HepG2 (cell line): Measurements from ENCODE around the gene ZNF341. TPM values are rescaled to one million over a fixed set of nuclear protein-coding genes. Genes with fewer than 3 reads are reported as not detected.

Source experiments
- AGO2 ChIP-seq: fragments of 200-400 bp; formaldehyde crosslinking; optimal IDR thresholded peaks from 2 replicates; pipeline ENCODE3; 2017; ENCODE audit warnings: mild to moderate bottlenecking, low read depth, low read length, moderate library complexity
- AHR ChIP-seq: IDR thresholded peaks from 2 replicates; pipeline ENCODE4 v1.6.1; 2018; ENCODE audit warnings: missing genetic modification reagents, missing compliant biosample characterization
- ARID3A ChIP-seq: IDR thresholded peaks from 2 replicates; pipeline ENCODE4 v1.6.1; 2012; ENCODE audit warnings: low read depth, low read length, improper control_type of control experiment
- ASH2L ChIP-seq: fragments of 300-600, 200-600 bp; sonication (generic); IDR thresholded peaks from 2 replicates; pipeline ENCODE4 v1.7.0; 2017; ENCODE audit warnings: low read depth, mild to moderate bottlenecking, moderate library complexity, mixed read lengths, low read length; ENCODE audit not compliant: insufficient read length
- CREB3 ChIP-seq: sonication (generic); formaldehyde crosslinking; IDR thresholded peaks from 2 replicates; pipeline ENCODE4 v1.5.0; 2020; ENCODE audit warnings: missing genetic modification reagents
- FOXK1 ChIP-seq: sonication (generic); formaldehyde crosslinking; IDR thresholded peaks from 2 replicates; pipeline ENCODE4 v1.4.0; 2020; ENCODE audit warnings: low read depth, missing genetic modification reagents, borderline replicate concordance
- HOXA7 ChIP-seq: sonication (generic); formaldehyde crosslinking; IDR thresholded peaks from 2 replicates; pipeline ENCODE4 v1.8.1; 2022; ENCODE audit warnings: mild to moderate bottlenecking, missing genetic modification reagents, moderate library complexity
- KDM5B ChIP-seq: sonication (generic); formaldehyde crosslinking; IDR thresholded peaks from 2 replicates; pipeline ENCODE4 v1.4.0; 2020; ENCODE audit warnings: missing genetic modification reagents, mild to moderate bottlenecking, borderline replicate concordance
- KLF11 ChIP-seq: IDR thresholded peaks from 2 replicates; pipeline ENCODE4 v1.6.1; 2016; ENCODE audit warnings: missing compliant biosample characterization
- LCORL ChIP-seq, 2 experiments: fragments of 450-650 bp in 1 of 2; sonication (generic) in 1 of 2; formaldehyde crosslinking in 1 of 2; IDR thresholded peaks; 2 replicates each; pipeline versions ENCODE4 v1.5.0 to v1.6.1; 2017 to 2020; ENCODE audit warnings: antibody characterized with exemption in 1 of 2, missing genetic modification reagents in 1 of 2
- MTERF4 ChIP-seq: sonication (generic); formaldehyde crosslinking; IDR thresholded peaks from 2 replicates; pipeline ENCODE4 v1.8.0; 2023; ENCODE audit warnings: mild to moderate bottlenecking, missing genetic modification reagents
- THAP8 ChIP-seq: sonication (generic); formaldehyde crosslinking; IDR thresholded peaks from 2 replicates; pipeline ENCODE4 v1.5.1; 2020; ENCODE audit warnings: missing genetic modification reagents, mild to moderate bottlenecking, borderline replicate concordance
- THRA ChIP-seq: sonication (generic); formaldehyde crosslinking; IDR thresholded peaks from 2 replicates; pipeline ENCODE4 v1.4.0; 2020; ENCODE audit warnings: missing genetic modification reagents, borderline replicate concordance
- ZBTB26 ChIP-seq: IDR thresholded peaks from 2 replicates; pipeline ENCODE4 v1.6.1; 2016; ENCODE audit warnings: missing compliant biosample characterization, missing genetic modification reagents, borderline replicate concordance
- ZFYVE20 ChIP-seq: sonication (generic); formaldehyde crosslinking; IDR thresholded peaks from 2 replicates; pipeline ENCODE4 v1.8.0; 2023; ENCODE audit warnings: low read depth, mild to moderate bottlenecking, moderate library complexity, missing genetic modification reagents, borderline replicate concordance
- ZNF205 ChIP-seq: IDR thresholded peaks from 2 replicates; pipeline ENCODE4 v1.6.1; 2018; ENCODE audit warnings: missing biosample characterization, missing genetic modification reagents
- ZNF225 ChIP-seq: sonication (generic); formaldehyde crosslinking; IDR thresholded peaks from 2 replicates; pipeline ENCODE4 v1.4.0; 2020; ENCODE audit warnings: mild to moderate bottlenecking, missing genetic modification reagents
- ZNF572 ChIP-seq: sonication (generic); formaldehyde crosslinking; IDR thresholded peaks from 2 replicates; pipeline ENCODE4 v1.5.1; 2020; ENCODE audit warnings: mild to moderate bottlenecking, missing genetic modification reagents
- ZNF616 ChIP-seq: sonication (generic); formaldehyde crosslinking; IDR thresholded peaks from 2 replicates; pipeline ENCODE4 v1.5.0; 2020; ENCODE audit warnings: low read depth, mild to moderate bottlenecking, missing genetic modification reagents
- ZNF670 ChIP-seq: sonication (generic); formaldehyde crosslinking; IDR thresholded peaks from 2 replicates; pipeline ENCODE4 v1.8.0; 2022; ENCODE audit warnings: mild to moderate bottlenecking, missing genetic modification reagents, borderline replicate concordance
- ZSCAN29 ChIP-seq: sonication (generic); formaldehyde crosslinking; conservative IDR thresholded peaks from 2 replicates; pipeline ENCODE4 v1.4.0; 2020; ENCODE audit warnings: mild to moderate bottlenecking, missing genetic modification reagents
- polyA plus RNA-seq, 8 experiments: library from polyadenylated mRNA; depleted of rRNA in 3 of 8; stranded (reverse) in 7 of 8; unstranded in 1 of 8; fragments of >200 nt; fragmentation: Illumina TruSeq in 4 of 8; extraction: Trizol in 4 of 8; gene quantifications; 2 replicates each; pipeline versions ENCODE4 v1.2.1 to v1.2.3, GENCODE V29; 2011 to 2016; ENCODE audit warnings: low read depth in 4 of 8, missing spikeins in 1 of 8, mixed read lengths in 1 of 8; ENCODE audit not compliant: insufficient read depth in 1 of 8
- total RNA-seq, 5 experiments: library from RNA; depleted of rRNA; stranded (reverse); fragments of >200 nt; fragmentation: Illumina TruSeq; extraction: Trizol; gene quantifications; 2 replicates each; pipeline ENCODE4 v1.2.3, GENCODE V29; 2016; ENCODE audit warnings: low read depth in 1 of 5

The ZNF341 gene
- total and polyA plus RNA-seq, 2 of the 13 experiments (the other 11 are each of a cell fraction or from before 2014, with no cell fraction given) = 1.1 to 2.2 TPM

GRCh38 chr20:33732166-33732970, 572 bp downstream of the ZNF341 start (continued):
- peak; percentile 88; the same call in 1 of the 2 replicates for TF ChIP-seq ZSCAN29 (CRISPR knock-in tag)
- TF ChIP-seq ZNF205 (CRISPR knock-in tag) = 0 out of 2 replicates have a peak, but pooled peaks have one; percentile 47
- peak; percentile 13; the same call in 1 of the 2 replicates for TF ChIP-seq FOXK1 (CRISPR knock-in tag)
- TF ChIP-seq AHR = peak; percentile 80
- no peak for TF ChIP-seq LCORL (IDR thresholded peaks at IDR 0.05)
- peak; percentile 72 for TF ChIP-seq LCORL (CRISPR knock-in tag; IDR thresholded peaks at IDR 0.05)
- TF ChIP-seq ZNF225 (CRISPR knock-in tag) = peak; percentile 79; the same call in 1 of the 2 replicates
- no peak for TF ChIP-seq MTERF4 (CRISPR knock-in tag)
- peak; percentile 80 for TF ChIP-seq ZFYVE20 (CRISPR knock-in tag)
- TF ChIP-seq ZNF670 (CRISPR knock-in tag) = peak; percentile 4; the same call in 1 of the 2 replicates
- TF ChIP-seq AGO2 = peak; percentile 88
- peak; percentile 81; the same call in 1 of the 2 replicates for TF ChIP-seq KLF11 (CRISPR knock-in tag)
- TF ChIP-seq ZNF616 (CRISPR knock-in tag) = peak; percentile 80; the same call in 1 of the 2 replicates
- TF ChIP-seq KDM5B = peak; percentile 94
- TF ChIP-seq HOXA7 (CRISPR knock-in tag) = peak; percentile 92
- TF ChIP-seq THRA (CRISPR knock-in tag) = 0 out of 2 replicates have a peak, but pooled peaks have one; percentile 21
- no peak for TF ChIP-seq CREB3 (CRISPR knock-in tag)
- peak; percentile 39 for TF ChIP-seq ARID3A
- no peak; the same call in 1 of the 2 replicates for TF ChIP-seq THAP8 (CRISPR knock-in tag)
- peak; percentile 26; the same call in 1 of the 2 replicates for TF ChIP-seq ZBTB26
- peak; percentile 98 for TF ChIP-seq ASH2L
- peak; percentile 76; the same call in 1 of the 2 replicates for TF ChIP-seq ZNF572 (CRISPR knock-in tag)
